Measurements from ENCODE around the gene TNFRSF12A.

TNFRSF12A gene

DNA sequence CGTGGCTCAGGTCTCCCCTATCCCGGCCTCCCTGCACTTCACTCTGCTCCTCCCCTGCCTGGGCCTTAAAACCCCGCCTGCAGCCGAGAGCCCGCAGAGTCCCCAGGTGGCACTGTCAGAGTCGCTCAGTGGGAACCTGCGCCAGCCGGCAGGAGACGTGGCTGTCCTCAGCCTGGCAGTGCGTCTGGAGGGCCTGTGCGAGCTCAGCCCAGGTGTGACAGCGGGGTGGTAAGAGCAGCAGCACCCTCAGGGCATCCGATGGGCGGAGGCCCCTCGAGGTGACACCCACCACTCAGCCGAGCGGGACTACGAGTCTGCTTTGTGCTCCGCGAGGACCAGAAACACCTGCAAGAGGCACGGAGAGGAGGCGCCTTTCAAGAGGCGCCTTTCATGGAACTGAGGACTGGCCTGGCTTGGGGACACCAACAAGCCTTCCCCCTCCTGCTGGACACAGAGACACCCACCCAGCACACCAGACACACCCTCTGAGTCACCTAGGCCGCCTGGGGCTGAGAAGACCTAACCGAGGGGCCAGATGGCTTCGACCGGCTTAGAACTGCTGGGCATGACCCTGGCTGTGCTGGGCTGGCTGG lies 7.2 kb upstream of the TNFRSF12A start, which contains the start of gene CLDN9:
CLDN9 (plus strand) TSS at position 96 of the 593 bp plus-strand sequence; CDS start at position 536, 440 bp downstream.
- DNase-seq (ENCODE audit: low read depth in 2 of 2): no peak

DNA sequence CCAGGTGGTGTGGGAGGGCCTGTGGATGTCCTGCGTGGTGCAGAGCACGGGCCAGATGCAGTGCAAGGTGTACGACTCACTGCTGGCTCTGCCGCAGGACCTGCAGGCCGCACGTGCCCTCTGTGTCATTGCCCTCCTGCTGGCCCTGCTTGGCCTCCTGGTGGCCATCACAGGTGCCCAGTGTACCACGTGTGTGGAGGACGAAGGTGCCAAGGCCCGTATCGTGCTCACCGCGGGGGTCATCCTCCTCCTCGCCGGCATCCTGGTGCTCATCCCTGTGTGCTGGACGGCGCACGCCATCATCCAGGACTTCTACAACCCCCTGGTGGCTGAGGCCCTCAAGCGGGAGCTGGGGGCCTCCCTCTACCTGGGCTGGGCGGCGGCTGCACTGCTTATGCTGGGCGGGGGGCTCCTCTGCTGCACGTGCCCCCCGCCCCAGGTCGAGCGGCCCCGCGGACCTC lies 6.6 kb upstream of the TNFRSF12A start:
- no peak for DNase-seq (ENCODE audit: low read depth in 2 of 2)

DNA sequence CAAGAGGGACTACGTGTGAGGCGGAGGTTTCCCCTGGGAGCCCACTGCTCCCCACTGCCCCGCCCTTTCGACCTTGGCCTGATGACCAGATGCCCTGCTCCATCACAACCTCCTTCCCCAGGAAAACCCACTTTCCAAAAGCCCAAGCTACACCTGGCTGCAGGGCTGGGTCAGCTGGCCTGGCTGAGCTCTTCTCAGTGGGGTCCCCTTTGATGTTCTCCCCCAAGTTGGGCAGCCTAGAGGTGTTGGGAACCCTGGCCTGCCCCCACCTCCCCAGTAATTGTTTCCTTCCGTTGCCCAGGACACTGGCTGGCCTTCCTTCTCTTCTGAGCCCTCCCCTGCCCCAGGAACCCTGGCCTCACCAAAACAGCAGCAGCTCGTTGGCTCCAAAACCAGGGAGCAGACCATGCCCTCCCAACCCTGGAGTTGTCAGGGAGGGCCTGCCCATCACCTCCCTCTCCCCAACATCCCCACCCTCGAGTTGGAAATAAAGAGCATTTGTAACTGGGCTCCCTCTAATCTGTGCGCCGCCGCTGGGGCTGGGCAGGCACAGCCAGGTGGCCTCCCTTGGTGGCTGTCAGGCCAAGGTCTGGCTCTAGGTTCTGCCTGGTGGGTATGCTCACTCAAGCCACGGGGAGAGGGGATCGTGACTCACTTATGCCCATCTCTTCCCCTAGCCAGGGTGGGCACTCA lies 6.0 kb upstream of the TNFRSF12A start:
- DNase-seq (ENCODE audit: low read depth in 2 of 2): no peak

DNA sequence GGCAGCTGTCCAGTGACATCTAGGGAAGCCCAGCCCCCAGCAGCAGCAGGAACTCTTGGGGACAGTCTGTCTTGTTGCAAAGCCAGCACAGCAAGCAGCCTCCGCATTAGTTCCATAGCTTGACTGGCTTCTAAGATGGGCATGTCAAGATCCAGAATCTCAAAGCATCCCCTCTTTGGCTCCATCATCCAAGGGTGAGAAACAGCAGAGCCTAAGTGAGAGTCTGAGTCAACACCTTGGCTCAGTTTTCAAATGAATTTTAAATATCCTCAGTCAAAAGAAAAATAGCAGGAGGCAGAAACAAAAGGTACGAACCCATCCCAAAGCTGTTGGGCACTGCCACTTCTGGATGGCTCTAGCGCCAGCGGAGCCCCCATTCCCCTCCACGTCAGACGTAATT lies 5.2 kb upstream of the TNFRSF12A start:
- DNase-seq (ENCODE audit: low read depth in 2 of 2): no peak

DNA sequence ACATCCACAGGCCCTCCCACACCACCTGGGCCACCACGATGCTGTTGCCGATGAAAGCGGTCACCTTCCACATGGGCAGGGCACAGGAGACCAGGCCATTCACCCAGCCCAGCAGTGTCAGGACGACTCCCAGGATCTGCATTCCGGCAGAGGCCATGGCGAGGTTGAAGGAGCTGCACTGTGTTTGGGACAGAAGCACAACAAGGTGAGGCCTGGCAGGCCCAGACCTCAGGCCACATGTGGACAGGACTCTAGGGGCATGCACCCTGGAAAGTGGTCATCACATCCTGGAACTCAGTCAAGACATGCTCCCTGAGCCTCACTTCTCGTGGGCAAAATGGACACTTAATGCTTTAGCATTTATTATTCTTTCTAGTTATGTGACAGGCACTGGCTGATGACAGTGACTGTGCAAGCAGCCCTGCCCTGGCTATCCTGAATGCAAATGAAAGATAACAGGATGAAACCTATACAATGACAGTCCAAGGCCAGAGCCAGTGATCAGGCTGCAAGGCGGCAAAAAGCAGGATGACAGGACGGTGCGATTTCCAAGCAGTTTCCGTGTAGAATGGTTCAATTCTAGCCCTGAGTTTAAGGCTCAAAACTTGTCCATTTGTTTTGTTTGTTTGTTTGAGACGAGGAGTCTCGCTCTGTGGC lies 4.2 kb upstream of the TNFRSF12A start:
- DNase-seq (ENCODE audit: low read depth in 2 of 2): no peak

DNA sequence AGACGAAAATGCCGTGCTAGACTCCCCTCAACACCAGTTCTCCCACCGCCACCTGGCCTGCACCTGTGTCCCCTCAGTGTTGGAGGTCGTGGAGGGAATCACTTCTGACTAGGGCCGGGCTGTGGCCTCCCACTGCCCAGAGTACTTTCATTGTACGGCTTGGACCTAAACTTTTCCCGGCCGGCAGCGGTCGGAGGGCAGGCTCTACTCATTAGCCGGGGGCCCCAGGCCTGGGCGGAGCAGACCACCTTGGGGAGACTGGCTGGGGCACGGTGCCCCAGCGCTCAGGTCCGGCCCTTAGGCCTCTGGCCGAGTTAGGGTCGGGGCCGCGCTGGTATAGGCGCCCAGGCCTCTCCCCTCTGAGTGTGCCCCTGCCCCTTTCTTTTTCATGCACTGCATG lies 2.8 kb upstream of the TNFRSF12A start:
- no peak for DNase-seq (ENCODE audit: low read depth in 2 of 2)

DNA sequence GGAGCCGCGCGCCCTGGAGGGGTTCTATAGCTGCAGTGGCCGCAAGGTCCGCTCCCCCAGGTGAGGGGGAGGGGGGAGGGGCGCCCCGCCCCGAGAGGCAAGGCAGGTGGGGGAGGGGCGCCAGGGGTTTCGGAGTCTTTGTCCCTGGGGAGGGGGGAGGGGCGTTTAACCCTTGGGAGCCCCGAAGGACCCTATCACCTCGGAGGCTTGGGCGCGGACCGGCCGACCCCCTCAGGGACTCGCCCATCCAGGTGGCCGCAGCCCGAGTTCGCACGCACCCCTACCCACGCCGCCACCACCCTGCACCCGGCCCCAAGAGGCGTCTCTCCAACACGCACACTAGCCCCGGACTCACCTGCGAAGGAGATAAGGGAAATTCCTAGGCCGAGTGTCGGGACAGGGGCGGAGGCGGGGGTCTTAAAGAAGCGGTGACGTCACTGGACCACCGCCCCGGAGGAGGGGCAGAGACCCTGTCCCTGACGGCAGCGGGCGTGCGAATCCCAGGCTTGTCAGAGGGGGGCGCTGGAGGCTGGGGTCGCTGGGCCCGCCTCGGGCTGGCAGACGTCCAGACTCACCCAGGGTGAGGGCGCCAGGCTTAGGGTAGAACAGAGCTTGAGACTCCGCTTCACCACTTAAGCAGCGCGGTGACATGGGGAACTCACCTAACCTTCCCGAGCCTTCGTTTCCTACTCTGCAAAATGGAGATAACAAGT lies 2.2 kb upstream of the TNFRSF12A start, which contains the start of gene CLDN6:
CLDN6 (minus strand) TSS at position 390 of the 713 bp plus-strand sequence. CDS start 2,162 bp downstream, outside the sequence.
- DNase-seq (ENCODE audit: low read depth in 2 of 2): no peak

DNA sequence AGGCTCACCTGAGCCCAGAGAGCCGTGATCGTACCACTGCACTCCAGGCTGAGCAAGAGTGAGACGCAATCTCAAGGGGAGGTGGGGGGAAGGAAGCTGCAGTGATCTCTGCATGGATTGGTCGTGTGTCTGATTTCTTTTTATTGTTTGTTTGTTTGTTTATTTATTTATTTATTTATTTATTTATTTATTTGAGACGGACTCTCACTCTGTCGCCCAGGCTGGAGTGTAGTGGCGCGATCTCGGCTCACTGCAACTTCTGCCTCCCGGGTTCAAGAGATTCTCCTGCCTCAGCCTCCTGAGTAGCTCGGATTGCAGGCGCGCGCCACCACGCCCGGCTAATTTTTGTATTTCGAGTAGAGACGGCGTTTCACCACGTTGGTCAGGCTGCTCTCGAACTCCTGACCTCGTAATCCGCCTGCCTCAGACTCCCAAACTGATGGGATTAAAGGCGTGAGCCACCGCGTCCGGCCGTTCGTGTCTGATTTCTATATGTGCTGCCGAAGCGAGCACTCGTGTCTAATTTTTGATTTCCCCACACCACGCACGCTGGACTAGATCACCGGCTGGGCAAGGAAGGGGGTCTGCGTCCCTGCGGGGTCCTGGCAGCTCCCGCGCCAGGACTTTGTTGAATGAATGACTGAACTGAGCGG lies 448 bp upstream of the TNFRSF12A start:
- no peak for DNase-seq (ENCODE audit: low read depth in 2 of 2)

DNA sequence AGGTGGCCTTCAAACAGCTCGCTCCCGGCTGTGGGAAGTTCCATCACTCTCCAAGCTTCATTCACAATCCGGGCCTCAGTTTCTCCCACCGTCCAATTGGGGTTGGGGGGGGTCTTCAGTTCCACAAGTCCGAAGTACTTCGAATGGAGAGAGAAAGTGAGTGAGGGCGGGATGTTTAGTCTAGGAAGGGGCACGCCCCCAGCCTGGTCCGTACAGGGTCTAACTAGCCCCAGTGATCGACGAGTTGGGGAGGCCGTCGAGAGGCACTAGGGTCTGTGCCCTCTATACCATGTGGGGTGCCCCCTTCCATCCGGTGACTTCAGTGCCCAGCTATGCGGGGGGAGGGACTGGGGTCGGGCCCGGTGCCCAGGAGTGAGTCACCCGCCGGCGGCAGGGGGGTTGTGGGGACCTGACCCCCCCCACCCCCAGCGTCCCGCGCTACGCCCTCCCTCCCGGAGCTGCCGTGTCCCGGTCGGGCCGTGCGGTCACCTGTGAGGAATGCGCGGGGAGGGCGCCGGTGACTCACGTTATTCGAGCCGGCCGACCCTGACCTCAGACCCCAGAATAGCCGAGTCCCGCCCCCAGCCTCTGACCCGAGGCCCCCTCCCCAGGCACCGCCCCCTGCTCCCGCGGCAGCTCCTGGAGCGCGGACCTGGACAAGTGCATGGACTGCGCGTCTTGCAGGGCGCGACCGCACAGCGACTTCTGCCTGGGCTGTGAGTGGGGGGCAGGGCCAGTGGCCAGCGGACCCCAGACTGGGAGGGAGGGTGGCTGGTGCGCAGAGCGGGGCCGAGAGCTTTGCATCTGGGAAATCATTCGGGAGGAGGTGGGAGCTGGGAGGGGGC lies 658 bp downstream of the TNFRSF12A start:
- peak in 1 of 2 experiments; percentile 26 for DNase-seq (ENCODE audit: low read depth in 2 of 2)

DNA sequence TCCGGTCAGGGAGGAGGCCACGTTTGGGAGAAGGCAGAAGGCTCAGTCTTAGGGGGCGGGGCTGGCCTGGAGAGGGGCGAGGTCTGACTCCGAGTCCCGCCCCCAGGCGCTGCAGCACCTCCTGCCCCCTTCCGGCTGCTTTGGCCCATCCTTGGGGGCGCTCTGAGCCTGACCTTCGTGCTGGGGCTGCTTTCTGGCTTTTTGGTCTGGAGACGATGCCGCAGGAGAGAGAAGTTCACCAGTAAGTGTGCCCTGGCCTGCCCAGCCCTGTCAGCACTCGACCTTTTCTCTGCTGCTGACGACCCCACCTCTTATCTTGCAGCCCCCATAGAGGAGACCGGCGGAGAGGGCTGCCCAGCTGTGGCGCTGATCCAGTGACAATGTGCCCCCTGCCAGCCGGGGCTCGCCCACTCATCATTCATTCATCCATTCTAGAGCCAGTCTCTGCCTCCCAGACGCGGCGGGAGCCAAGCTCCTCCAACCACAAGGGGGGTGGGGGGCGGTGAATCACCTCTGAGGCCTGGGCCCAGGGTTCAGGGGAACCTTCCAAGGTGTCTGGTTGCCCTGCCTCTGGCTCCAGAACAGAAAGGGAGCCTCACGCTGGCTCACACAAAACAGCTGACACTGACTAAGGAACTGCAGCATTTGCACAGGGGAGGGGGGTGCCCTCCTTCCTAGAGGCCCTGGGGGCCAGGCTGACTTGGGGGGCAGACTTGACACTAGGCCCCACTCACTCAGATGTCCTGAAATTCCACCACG lies 1.5 kb downstream of the TNFRSF12A start:
- peak; percentile 77 to 89 for DNase-seq (ENCODE audit: low read depth in 2 of 2)

DNA sequence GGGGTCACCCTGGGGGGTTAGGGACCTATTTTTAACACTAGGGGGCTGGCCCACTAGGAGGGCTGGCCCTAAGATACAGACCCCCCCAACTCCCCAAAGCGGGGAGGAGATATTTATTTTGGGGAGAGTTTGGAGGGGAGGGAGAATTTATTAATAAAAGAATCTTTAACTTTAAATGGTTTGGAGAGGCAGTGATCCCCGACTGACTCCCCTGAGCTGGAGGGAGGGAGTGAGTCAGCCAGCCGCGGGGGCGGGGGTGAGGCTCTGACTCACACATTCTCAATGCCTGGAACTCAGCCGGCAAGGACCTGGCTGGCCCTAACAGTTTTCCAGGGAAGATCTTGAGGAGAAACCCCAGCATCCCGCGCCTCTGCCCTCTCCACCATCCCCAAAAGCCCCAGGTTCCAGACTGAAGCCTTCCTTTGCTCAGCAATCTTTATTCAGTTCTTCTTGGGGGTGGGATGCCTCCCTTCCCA lies 2.1 kb downstream of the TNFRSF12A start:
- DNase-seq (ENCODE audit: low read depth in 2 of 2): peak; percentile 73 to 91

DNA sequence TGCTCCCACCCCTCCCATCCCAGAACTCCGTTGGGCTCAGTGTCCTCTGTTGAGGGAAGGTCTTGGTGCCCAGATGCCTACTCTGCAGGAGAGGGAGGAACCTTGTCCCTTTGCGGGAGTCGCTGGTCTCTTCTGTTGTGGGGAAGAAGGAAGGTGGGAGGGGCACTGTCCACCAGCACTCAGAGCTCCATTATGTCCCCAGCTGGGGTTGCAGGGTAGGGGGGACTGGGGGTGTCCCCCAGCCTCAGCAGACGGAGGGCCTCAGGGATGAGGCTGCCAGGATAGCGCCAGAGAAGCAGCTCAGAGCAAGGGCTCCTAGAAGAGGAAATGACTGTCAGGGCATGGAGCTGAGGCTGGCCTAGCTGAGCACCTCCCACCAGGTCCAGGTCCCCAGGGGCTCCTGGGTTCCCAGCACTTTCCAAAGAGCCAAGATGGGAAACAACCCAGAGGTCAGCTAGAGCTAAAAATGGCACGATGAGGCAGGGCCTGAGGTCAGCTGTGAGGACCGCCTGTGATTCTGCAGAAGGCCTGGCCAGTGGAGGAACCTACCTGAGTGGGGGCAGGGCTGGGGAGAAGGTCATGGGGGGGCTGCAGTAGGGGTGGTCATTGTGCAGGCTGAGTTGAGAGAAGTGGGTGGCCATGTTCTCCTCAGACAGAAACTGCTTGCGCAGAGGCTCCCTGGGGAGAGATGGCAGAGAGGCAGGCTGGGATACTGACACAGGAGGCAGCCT lies 2.7 kb downstream of the TNFRSF12A start:
- no peak for DNase-seq (ENCODE audit: low read depth in 2 of 2)

DNA sequence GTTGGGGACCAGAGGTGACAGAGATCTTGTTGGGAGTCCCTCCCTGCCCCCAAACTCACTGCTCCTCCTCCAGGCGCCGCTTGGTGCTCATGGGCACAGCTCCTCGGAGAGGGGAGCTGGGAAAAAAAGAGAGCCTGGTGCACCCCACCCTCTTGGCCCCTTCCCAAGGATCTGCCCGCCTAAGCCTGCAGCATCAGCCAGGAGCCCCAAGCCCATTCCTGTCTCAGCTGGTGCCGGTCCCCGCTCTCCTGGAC lies 3.2 kb downstream of the TNFRSF12A start:
- no peak for DNase-seq (ENCODE audit: low read depth in 2 of 2)

DNA sequence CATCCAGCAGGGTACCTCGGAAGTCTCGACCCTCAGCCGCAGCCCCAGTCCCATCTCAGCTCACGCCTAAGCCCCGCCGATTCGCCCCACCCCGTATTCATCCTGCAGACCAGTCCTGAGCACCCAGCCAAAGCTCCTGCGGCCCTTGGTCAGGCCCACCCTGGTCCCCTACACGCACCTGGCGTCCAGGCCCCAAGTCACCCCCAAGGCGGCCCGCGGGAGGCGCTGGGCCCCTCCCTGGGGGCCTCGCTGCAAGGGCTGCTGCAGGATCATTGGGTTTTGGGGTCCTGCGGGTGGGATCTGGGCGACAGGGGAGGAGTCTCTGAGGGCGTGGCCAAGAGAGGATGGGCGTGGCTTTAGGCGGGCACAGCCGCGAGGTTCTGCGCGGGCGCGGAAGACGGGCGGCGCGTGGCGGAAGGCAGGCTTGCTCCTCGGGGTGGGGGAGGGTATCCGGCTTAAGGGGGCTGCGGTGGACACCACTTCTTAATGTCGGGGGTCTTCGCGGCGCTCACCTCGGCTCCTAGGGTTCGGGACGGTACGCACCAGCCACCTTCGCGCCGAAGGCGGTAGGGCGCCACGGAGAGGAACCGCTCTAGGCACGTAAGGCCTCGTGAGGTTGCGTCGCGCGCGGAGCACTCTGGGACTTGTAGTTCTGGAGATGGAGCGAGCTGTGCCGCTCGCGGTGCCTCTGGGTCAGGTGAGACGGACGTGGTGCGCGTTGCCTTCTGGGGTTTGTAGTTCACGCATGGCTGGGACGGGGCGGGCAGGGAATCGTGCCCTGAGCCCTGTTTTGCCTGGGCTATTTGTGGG lies 3.7 kb downstream of the TNFRSF12A start, which contains the start of the genes HCFC1R1 and THOC6:
HCFC1R1 (minus strand) TSS at position 274 of the 810 bp plus-strand sequence; CDS start at position 273, 1 bp downstream.
THOC6 (plus strand) TSS at position 367 of the 810 bp plus-strand sequence; CDS start at position 659, 292 bp downstream.
- peak; percentile 92 to 95 for DNase-seq (ENCODE audit: low read depth in 2 of 2)

DNA sequence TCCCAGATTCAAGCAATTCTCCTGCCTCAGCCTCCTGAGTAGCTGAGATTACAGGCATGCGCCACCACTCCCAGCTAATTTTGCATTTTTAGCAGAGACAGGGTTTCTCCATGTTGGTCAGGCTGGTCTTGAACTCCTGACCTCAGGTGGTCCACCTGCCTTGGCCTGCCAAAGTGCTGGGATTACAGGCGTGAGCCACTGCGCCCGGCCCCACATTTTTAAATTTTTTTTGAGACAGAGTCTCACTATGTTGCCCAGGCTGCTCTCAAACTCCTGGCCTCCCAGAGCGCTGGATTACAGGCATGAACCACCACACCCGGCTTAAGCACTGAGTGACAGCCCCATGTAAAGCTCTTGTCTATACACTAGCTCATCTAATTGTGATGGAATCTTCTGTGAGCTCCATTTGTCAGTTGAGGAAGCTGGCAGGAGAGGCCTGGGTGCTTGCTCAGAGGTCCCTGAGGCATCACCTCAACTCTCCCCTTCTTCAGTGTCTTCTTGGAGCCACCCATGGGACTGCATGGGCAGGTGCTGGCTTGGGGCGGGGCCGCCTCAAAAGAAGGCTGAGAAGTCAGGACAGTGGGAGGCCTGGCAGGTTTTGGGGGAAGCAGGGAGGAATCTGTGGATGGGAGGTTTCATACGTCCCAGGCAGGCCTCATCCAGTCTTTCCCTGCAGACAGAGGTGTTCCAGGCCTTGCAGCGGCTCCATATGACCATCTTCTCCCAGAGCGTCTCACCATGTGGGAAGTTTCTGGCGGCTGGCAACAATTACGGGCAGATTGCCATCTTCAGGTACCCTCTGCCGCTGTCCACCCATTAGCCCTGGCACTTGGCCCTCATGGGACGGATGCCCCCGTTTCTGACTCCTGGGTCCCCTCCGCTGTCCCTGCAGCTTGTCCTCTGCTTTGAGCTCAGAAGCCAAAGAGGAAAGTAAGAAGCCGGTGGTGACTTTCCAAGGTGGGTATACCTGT lies 5.1 kb downstream of the TNFRSF12A start:
- DNase-seq (ENCODE audit: low read depth in 2 of 2): no peak

DNA sequence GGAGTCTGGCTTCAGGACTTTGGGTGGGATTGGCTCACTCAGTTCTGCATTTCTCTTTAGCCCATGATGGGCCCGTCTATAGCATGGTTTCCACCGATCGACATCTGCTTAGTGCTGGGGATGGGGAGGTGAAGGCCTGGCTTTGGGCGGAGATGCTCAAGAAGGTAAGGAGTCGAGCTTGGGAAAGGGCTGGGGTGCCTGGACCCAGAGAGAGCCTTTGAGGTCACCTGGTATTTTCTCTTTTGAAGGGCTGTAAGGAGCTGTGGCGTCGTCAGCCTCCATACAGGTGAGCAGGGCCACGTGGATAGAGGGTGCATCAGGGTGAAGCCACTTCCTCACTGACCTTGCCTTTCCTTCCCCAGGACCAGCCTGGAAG lies 5.8 kb downstream of the TNFRSF12A start:
- no peak for DNase-seq (ENCODE audit: low read depth in 2 of 2)

All from stimulated activated CD4-positive, alpha-beta T cell treated with anti-CD3 and anti-CD28 coated beads, Interleukin-12 subunit alpha, Interleukin-12 subunit beta, amount 100 ng/mL, for 24 hours (primary cell).